ENCODE measurements around the gene BCL11A. TPM values are rescaled to one million over a fixed set of nuclear protein-coding genes. Genes with fewer than 3 reads are reported as not detected.
"Not testable (repeated sequence)": the region's sequence is repeated elsewhere in the genome, so short reads cannot be mapped to it uniquely, and the experiment has no call there.

The BCL11A gene
- polyA plus RNA-seq, 3 donors = 8.7 to 15.6 (median 11.1) TPM

GRCh38 chr2:60423505-60423904, 129.9 kb downstream of the BCL11A start:
- H3K27ac ChIP-seq (ENCODE audit: low read depth in 1 of 2, low read length in 2 of 2) = no peak overlapping the region
- H3K36me3 Mint-ChIP-seq = no peaks in the 10 kb centered on the region
- no CpG with 5 or more reads among the region's 1 CpG for WGBS (ENCODE audit: insufficient coverage)

GRCh38 chr2:60422826-60423483, 130.5 kb downstream of the BCL11A start:
- no peaks in the 10 kb centered on the region for H4K20me1 ChIP-seq (ENCODE audit: insufficient read depth, low read length)
- no peak for TF ChIP-seq CTCF (IDR thresholded peaks at IDR 0.05)
- no peak overlapping the region for H3K4me3 Mint-ChIP-seq
- H3K4me1 ChIP-seq (ENCODE audit: control insufficient read depth in 1 of 2, insufficient read depth in 2 of 2, low read length in 2 of 2) = peaks cover 11 to 14% of the 10 kb centered on the region in 2 donors
- peaks cover 17% of the 10 kb centered on the region for H3K4me1 Mint-ChIP-seq
- no peaks in the 10 kb centered on the region for H3K36me3 Mint-ChIP-seq
- no peak overlapping the region for H2AFZ ChIP-seq (ENCODE audit: insufficient read depth, low read depth, low read length, poor library complexity, severe bottlenecking)
- H3K79me2 ChIP-seq (ENCODE audit: insufficient read depth, low read length) = no peaks in the 10 kb centered on the region
- peaks cover 2 to 6% (median 5%) of the 10 kb centered on the region in 3 donors for H3K27me3 Mint-ChIP-seq (ENCODE audit: low read depth in 3 of 3)
- intact Hi-C loops (cut with micrococcal nuclease) = no loop called here
- H3K36me3 ChIP-seq (replicated peaks in 1 of 2; ENCODE audit: control insufficient read depth in 1 of 2, insufficient read depth in 2 of 2, low read length in 2 of 2) = no peaks in the 10 kb centered on the region
- no peak overlapping the region for H3K4me2 ChIP-seq (replicated peaks; ENCODE audit: extremely low read depth, low read length, poor library complexity, severe bottlenecking)
- no peaks in the 10 kb centered on the region for H3K9me3 ChIP-seq (replicated peaks in 1 of 2; ENCODE audit: control insufficient read depth in 1 of 2, insufficient read depth in 1 of 2, low read length in 2 of 2)
- no peak overlapping the region for H3K4me3 ChIP-seq (replicated peaks in 1 of 3; ENCODE audit: low read depth in 2 of 3, low read length in 3 of 3)
- WGBS (ENCODE audit: insufficient coverage) = 100% methylated on average over 3 of the region's 7 CpGs
- no peak overlapping the region for H3K27ac ChIP-seq (ENCODE audit: low read depth in 1 of 2, low read length in 2 of 2)
- no peak overlapping the region for H3K27ac Mint-ChIP-seq
- no peaks in the 10 kb centered on the region for H3K27me3 ChIP-seq (ENCODE audit: control insufficient read depth in 2 of 2, insufficient read depth in 2 of 2, low read length in 2 of 2)
- no peak for DNase-seq
- peaks cover 0 to 3% (median 0%) of the 10 kb centered on the region in 7 donors for H3K9me3 Mint-ChIP-seq
- H3K9ac ChIP-seq (ENCODE audit: insufficient read depth, low read length, poor library complexity, severe bottlenecking) = no peak overlapping the region

More at GRCh38 chr2:60423505-60423904, 129.9 kb downstream of the BCL11A start:
- Mint-ChIP-seq H3K27me3 (ENCODE audit: low read depth in 3 of 3) (peaks cover 2% of the 10 kb centered on the region in 3 donors), H3K27ac (no peak overlapping the region), H3K9me3 (peaks cover 0 to 3% (median 0%) of the 10 kb centered on the region in 7 donors), H3K4me1 (peaks cover 17% of the 10 kb centered on the region), H3K4me3 (no peak overlapping the region)
- Histone ChIP-seq H3K4me2 (replicated peaks; ENCODE audit: extremely low read depth, low read length, poor library complexity, severe bottlenecking) (no peak overlapping the region), H3K4me1 (ENCODE audit: control insufficient read depth in 1 of 2, insufficient read depth in 2 of 2, low read length in 2 of 2) (peaks cover 11 to 14% of the 10 kb centered on the region in 2 donors), H3K9me3 (replicated peaks in 1 of 2; ENCODE audit: control insufficient read depth in 1 of 2, insufficient read depth in 1 of 2, low read length in 2 of 2) (no peaks in the 10 kb centered on the region), H3K36me3 (replicated peaks in 1 of 2; ENCODE audit: control insufficient read depth in 1 of 2, insufficient read depth in 2 of 2, low read length in 2 of 2) (no peaks in the 10 kb centered on the region), H2AFZ (ENCODE audit: insufficient read depth, low read depth, low read length, poor library complexity, severe bottlenecking) (no peak overlapping the region), H3K4me3 (replicated peaks in 1 of 3; ENCODE audit: low read depth in 2 of 3, low read length in 3 of 3) (no peak overlapping the region), H3K9ac (ENCODE audit: insufficient read depth, low read length, poor library complexity, severe bottlenecking) (no peak overlapping the region), H3K27me3 (ENCODE audit: control insufficient read depth in 2 of 2, insufficient read depth in 2 of 2, low read length in 2 of 2) (no peaks in the 10 kb centered on the region), H4K20me1 (ENCODE audit: insufficient read depth, low read length) (no peaks in the 10 kb centered on the region), H3K79me2 (ENCODE audit: insufficient read depth, low read length) (no peaks in the 10 kb centered on the region)
- DNase-seq = no peak
- TF ChIP-seq CTCF (IDR thresholded peaks at IDR 0.05) = no peak
- intact Hi-C loops (cut with micrococcal nuclease) = no loop called here

GRCh38 chr2:60417210-60417609, 136.2 kb downstream of the BCL11A start:
- Mint-ChIP-seq H3K27ac (peak overlapping the region in 3 of 7 donors; percentile 2 to 56 (median 14)), H3K4me1 (peaks cover 40% of the 10 kb centered on the region)
- H3K4me3 ChIP-seq (replicated peaks in 1 of 3; ENCODE audit: low read depth in 2 of 3, low read length in 3 of 3); H2AFZ ChIP-seq (ENCODE audit: insufficient read depth, low read depth, low read length, poor library complexity, severe bottlenecking); H3K36me3 ChIP-seq (replicated peaks in 1 of 2; ENCODE audit: control insufficient read depth in 1 of 2, insufficient read depth in 2 of 2, low read length in 2 of 2); H3K9me3 ChIP-seq (replicated peaks in 1 of 2; ENCODE audit: control insufficient read depth in 1 of 2, insufficient read depth in 1 of 2, low read length in 2 of 2); intact Hi-C loops (cut with micrococcal nuclease); H4K20me1 ChIP-seq (ENCODE audit: insufficient read depth, low read length); H3K9ac ChIP-seq (ENCODE audit: insufficient read depth, low read length, poor library complexity, severe bottlenecking); DNase-seq; H3K27me3 Mint-ChIP-seq (ENCODE audit: low read depth in 3 of 3); H3K27me3 ChIP-seq (ENCODE audit: control insufficient read depth in 2 of 2, insufficient read depth in 2 of 2, low read length in 2 of 2); H3K9me3 Mint-ChIP-seq; H3K4me2 ChIP-seq (replicated peaks; ENCODE audit: extremely low read depth, low read length, poor library complexity, severe bottlenecking); H3K27ac ChIP-seq (ENCODE audit: low read depth in 1 of 2, low read length in 2 of 2); H3K36me3 Mint-ChIP-seq; H3K79me2 ChIP-seq (ENCODE audit: insufficient read depth, low read length); H3K4me3 Mint-ChIP-seq: not testable (repeated sequence)
- peaks cover 26 to 33% of the 10 kb centered on the region in 2 donors for H3K4me1 ChIP-seq (ENCODE audit: control insufficient read depth in 1 of 2, insufficient read depth in 2 of 2, low read length in 2 of 2)
- WGBS (ENCODE audit: insufficient coverage) = no CpG with 5 or more reads among the region's 1 CpG
